ENCODE measurements around the gene LYST. TPM values are rescaled to one million over a fixed set of nuclear protein-coding genes. Genes with fewer than 3 reads are reported as not detected.

Gene LYST
- total RNA-seq, 4 donors from 2014 or later: 22.9 to 44.4 (median 31.9) TPM

DNA sequence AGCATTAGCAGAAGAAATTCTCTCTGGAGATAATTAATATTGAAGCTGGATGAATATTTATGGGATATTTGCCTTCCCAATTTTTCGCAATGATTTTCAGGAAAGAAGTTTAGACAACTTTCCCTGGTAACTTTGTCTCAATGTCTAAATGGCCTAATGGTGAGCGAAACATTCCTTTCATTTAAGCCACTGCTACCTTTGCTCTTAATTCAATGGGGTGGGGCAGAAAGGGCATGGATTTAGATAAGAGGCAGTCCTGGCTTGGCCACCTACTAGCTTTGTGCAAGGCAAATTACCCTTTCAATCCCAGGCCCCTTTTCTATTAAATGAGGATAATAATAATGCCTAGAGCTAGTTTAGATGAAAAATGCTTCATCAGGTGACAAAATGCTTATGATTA is 27.1 kb upstream of the LYST start:
- no peaks in the 10 kb centered on the region for H3K9me3 ChIP-seq
- DNase-seq (ENCODE audit: extremely low spot score): no peak
- no peaks in the 10 kb centered on the region for H3K36me3 ChIP-seq
- H3K4me3 ChIP-seq: no peak overlapping the region
- H3K27ac ChIP-seq (replicated peaks in 1 of 4): no peak overlapping the region
- 98% methylated on average over 2 of the region's 2 CpGs for WGBS
- TF ChIP-seq POLR2AphosphoS5 (IDR thresholded peaks at IDR 0.05) (no peak), POLR2A (IDR thresholded peaks at IDR 0.05; ENCODE audit: low read depth) (no peak), EP300 (IDR thresholded peaks at IDR 0.05) (no peak)
- TF ChIP-seq, protein P1, sequence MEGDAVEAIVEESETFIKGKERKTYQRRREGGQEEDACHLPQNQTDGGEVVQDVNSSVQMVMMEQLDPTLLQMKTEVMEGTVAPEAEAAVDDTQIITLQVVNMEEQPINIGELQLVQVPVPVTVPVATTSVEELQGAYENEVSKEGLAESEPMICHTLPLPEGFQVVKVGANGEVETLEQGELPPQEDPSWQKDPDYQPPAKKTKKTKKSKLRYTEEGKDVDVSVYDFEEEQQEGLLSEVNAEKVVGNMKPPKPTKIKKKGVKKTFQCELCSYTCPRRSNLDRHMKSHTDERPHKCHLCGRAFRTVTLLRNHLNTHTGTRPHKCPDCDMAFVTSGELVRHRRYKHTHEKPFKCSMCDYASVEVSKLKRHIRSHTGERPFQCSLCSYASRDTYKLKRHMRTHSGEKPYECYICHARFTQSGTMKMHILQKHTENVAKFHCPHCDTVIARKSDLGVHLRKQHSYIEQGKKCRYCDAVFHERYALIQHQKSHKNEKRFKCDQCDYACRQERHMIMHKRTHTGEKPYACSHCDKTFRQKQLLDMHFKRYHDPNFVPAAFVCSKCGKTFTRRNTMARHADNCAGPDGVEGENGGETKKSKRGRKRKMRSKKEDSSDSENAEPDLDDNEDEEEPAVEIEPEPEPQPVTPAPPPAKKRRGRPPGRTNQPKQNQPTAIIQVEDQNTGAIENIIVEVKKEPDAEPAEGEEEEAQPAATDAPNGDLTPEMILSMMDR (IDR thresholded peaks at IDR 0.05): no peak
- intact Hi-C loops (cut with DNase I): no loop called here
- no peaks in the 10 kb centered on the region for H3K27me3 ChIP-seq
- no peaks in the 10 kb centered on the region for H3K4me1 ChIP-seq

DNA sequence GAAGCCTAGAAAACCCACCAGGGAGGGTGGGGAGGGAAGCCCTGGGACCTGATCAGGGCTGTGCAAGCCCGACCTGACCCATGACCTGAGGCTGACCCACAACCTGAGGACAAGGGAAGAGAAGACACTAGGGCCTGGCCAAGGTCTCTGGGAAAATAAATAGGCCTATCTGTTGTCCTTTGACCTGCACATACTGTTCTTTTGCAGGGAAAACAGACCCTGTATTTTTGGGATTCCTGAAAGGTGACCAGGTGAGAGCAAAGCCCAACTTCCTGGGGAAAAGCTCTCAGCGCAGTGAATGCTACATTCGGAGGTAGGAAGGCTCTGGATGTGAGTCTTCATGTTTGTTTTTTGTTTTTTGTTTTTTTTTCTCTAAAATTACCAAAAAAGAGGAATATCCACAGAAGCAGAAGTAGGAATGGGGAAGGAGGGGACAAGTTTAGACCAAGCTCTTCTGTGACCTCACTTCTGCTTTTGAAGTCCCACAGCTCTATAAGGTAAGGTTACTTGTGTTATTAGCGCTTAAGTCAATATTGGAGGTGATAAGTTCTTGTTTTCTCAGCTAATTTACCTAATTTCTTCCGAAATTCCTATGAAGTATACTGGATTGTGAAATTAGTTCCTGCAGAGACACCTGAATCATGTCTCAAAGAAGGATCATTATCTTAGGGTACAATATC is 26.2 kb upstream of the LYST start:
- 69% methylated on average over 5 of the region's 5 CpGs for WGBS
- intact Hi-C loops (cut with DNase I): no loop called here
- Histone ChIP-seq H3K27ac (replicated peaks in 1 of 4) (no peak overlapping the region), H3K4me1 (no peaks in the 10 kb centered on the region), H3K27me3 (no peaks in the 10 kb centered on the region), H3K36me3 (no peaks in the 10 kb centered on the region), H3K4me3 (no peak overlapping the region), H3K9me3 (no peaks in the 10 kb centered on the region)
- DNase-seq (ENCODE audit: extremely low spot score): no peak
- no peak for TF ChIP-seq POLR2AphosphoS5 (IDR thresholded peaks at IDR 0.05)
- TF ChIP-seq POLR2A (IDR thresholded peaks at IDR 0.05; ENCODE audit: low read depth): no peak
- no peak for TF ChIP-seq EP300 (IDR thresholded peaks at IDR 0.05)
- TF ChIP-seq, protein P1 (IDR thresholded peaks at IDR 0.05): no peak

DNA sequence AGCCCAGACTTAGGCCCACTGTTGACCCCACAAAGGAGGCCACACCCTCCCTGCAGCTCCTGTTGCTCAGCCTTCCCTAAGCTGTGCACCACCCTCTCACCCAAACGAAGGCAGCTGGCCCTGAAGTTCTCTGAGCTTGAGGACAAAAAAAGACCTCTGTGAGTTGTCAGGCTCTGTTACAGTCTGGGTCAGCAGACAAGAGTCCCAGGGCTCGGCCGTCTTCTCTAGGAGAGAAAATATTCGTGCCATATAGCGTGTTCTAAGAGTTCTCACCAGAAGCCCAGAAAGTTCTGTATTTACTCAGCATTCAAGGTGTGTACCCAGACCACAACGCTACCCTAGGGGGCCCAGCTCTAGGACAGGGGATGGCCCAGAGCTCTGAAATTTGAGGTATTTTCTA is 25.5 kb upstream of the LYST start:
- Histone ChIP-seq H3K9me3 (no peaks in the 10 kb centered on the region), H3K36me3 (no peaks in the 10 kb centered on the region), H3K27ac (replicated peaks in 1 of 4) (no peak overlapping the region), H3K27me3 (no peaks in the 10 kb centered on the region), H3K4me1 (no peaks in the 10 kb centered on the region), H3K4me3 (no peak overlapping the region)
- 85% methylated on average over 6 of the region's 6 CpGs for WGBS
- DNase-seq (ENCODE audit: extremely low spot score): no peak
- intact Hi-C loops (cut with DNase I): no loop called here
- no peak for TF ChIP-seq POLR2A (IDR thresholded peaks at IDR 0.05; ENCODE audit: low read depth)
- TF ChIP-seq EP300 (IDR thresholded peaks at IDR 0.05): no peak

DNA sequence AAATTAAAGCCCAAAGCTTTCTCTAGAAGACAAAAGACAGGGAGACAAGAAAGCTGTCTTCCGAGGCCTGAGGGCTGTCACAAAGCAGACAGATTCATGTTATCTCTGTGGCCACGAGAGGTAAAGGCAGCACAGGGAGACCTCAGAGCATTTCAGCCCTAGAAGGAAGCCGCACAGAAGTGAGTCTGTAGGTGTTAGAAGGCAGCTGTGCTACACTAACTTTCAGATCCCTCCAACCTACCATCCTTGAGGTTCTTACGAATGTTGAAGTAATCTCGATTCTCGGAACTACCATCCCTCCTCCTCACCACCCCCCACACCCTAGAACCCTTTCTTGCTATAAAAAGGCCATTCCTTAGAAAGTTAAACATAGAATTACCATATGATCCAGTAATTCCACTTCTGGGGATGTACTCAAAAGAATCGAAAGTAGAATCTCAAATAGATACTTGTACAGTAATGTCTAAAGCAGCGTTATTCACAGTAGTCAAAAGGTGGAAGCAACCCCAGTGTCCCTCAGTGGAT is 21.5 kb upstream of the LYST start:
- Histone ChIP-seq H3K36me3 (no peaks in the 10 kb centered on the region), H3K4me1 (peaks cover 7 to 8% (median 8%) of the 10 kb centered on the region in 4 donors), H3K4me3 (no peak overlapping the region), H3K27me3 (no peaks in the 10 kb centered on the region), H3K9me3 (no peaks in the 10 kb centered on the region), H3K27ac (replicated peaks in 1 of 4) (no peak overlapping the region)
- 96% methylated on average over 8 of the region's 8 CpGs for WGBS
- intact Hi-C loops (cut with DNase I): no loop called here
- DNase-seq (ENCODE audit: extremely low spot score): no peak
- TF ChIP-seq EP300 (IDR thresholded peaks at IDR 0.05): no peak
- TF ChIP-seq, protein P1 (IDR thresholded peaks at IDR 0.05): no peak
- TF ChIP-seq POLR2A (IDR thresholded peaks at IDR 0.05; ENCODE audit: low read depth): no peak
- TF ChIP-seq POLR2AphosphoS5 (IDR thresholded peaks at IDR 0.05): no peak

DNA sequence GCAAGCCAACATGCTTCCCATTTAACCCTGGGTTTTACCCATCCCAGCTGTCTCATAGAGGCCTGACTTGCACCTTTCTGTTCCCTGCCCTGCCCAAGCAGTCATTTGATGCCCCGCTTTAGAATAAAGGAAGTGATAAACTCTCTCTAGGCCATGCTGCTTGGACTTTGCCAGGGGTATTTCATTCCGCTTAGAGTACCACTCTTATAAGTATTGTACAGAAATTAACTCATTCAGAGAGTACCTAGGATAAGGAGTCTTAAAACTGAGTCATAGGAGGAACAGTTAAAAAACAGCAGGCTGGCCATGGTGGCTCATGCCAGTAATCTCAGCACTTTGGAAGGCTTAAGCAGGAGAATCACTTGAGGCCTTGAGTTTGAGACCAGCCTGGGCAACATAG is 21.0 kb upstream of the LYST start:
- 72% methylated on average over 2 of the region's 2 CpGs for WGBS
- H3K36me3 ChIP-seq: no peaks in the 10 kb centered on the region
- H3K27me3 ChIP-seq: no peaks in the 10 kb centered on the region
- DNase-seq (ENCODE audit: extremely low spot score): no peak
- TF ChIP-seq, protein P1 (IDR thresholded peaks at IDR 0.05): no peak
- TF ChIP-seq EP300 (IDR thresholded peaks at IDR 0.05) (no peak), POLR2A (IDR thresholded peaks at IDR 0.05; ENCODE audit: low read depth) (no peak), POLR2AphosphoS5 (IDR thresholded peaks at IDR 0.05) (no peak)
- no peak overlapping the region for H3K4me3 ChIP-seq
- no peak overlapping the region for H3K27ac ChIP-seq (replicated peaks in 1 of 4)
- H3K4me1 ChIP-seq: peaks cover 7 to 13% (median 12%) of the 10 kb centered on the region in 4 donors
- H3K9me3 ChIP-seq: no peaks in the 10 kb centered on the region
- intact Hi-C loops (cut with DNase I): no loop called here
